H4 (cell line): ENCODE results near the gene ZNF213. TPM values are rescaled to one million over a fixed set of nuclear protein-coding genes. Genes with fewer than 3 reads are reported as not detected.

Experiments used
- total RNA-seq: library from RNA; depleted of rRNA; stranded (reverse); fragments of >200 nt; shearing (Covaris generic); gene quantifications from 2 replicates; pipeline ENCODE4 v1.2.3, GENCODE V29; 2014; rRNA removed

ZNF213 gene
- total RNA-seq, 1 experiment from 2014 or later, result 2.0 TPM

Other genes with a start within 250 kb of the ZNF213 start
- 9.1 and 13.1 TPM in 2 replicates for gene FLYWCH1, start 223.1 kb upstream of the ZNF213 start, total RNA-seq
- 6.0 and 11.0 TPM in 2 replicates for gene KREMEN2, start 170.8 kb upstream of the ZNF213 start, total RNA-seq
- gene PAQR4, start 165.7 kb upstream of the ZNF213 start, total RNA-seq, result 14.4 and 17.9 TPM in 2 replicates
- gene PKMYT1, start 154.6 kb upstream of the ZNF213 start, total RNA-seq, result 19.9 and 26.0 TPM in 2 replicates
- gene CLDN9, start 122.1 kb upstream of the ZNF213 start, total RNA-seq, result not detected in 2 replicates
- gene CLDN6, start 116.8 kb upstream of the ZNF213 start, total RNA-seq, result 2.0 TPM in 1 of 2 replicates, not detected in the other
- 312 and 417 TPM in 2 replicates for gene TNFRSF12A, start 114.7 kb upstream of the ZNF213 start, total RNA-seq
- gene HCFC1R1, start 111.1 kb upstream of the ZNF213 start, total RNA-seq, result 64.6 and 93.1 TPM in 2 replicates
- gene THOC6, start 111.0 kb upstream of the ZNF213 start, total RNA-seq, result 43.5 and 48.2 TPM in 2 replicates
- 0.25 TPM in 1 of 2 replicates, not detected in the other for gene BICDL2, start 98.1 kb upstream of the ZNF213 start, total RNA-seq
- 0.87 and 0.94 TPM in 2 replicates for gene MMP25, start 88.5 kb upstream of the ZNF213 start, total RNA-seq
- gene IL32, start 69.4 kb upstream of the ZNF213 start, total RNA-seq, result 15.8 and 24.1 TPM in 2 replicates
- not detected in 2 replicates for gene ZSCAN10, start 35.7 kb upstream of the ZNF213 start, total RNA-seq
- 5.2 and 8.6 TPM in 2 replicates for gene ZNF205, start 22.4 kb upstream of the ZNF213 start, total RNA-seq
- gene OR1F1, start 53.2 kb downstream of the ZNF213 start, total RNA-seq, result 0.81 TPM in 1 of 2 replicates, not detected in the other
- gene ZNF200, start 100.1 kb downstream of the ZNF213 start, total RNA-seq, result 11.5 and 11.8 TPM in 2 replicates
- 1.2 TPM in 1 of 2 replicates, not detected in the other for gene MEFV, start 121.6 kb downstream of the ZNF213 start, total RNA-seq
- 24.4 and 28.8 TPM in 2 replicates for gene ZNF263, start 148.5 kb downstream of the ZNF213 start, total RNA-seq
- 4.9 and 5.4 TPM in 2 replicates for gene TIGD7, start 170.4 kb downstream of the ZNF213 start, total RNA-seq
- gene ZNF75A, start 170.5 kb downstream of the ZNF213 start, total RNA-seq, result 21.7 and 23.5 TPM in 2 replicates
- not detected in 2 replicates for gene OR2C1, start 220.9 kb downstream of the ZNF213 start, total RNA-seq